ENCODE results near the gene ARAP1. TPM values are rescaled to one million over a fixed set of nuclear protein-coding genes. Genes with fewer than 3 reads are reported as not detected.

Gene ARAP1
- total and polyA plus RNA-seq, 8 donors: 21.5 to 73.5 (median 37.9) TPM

DNA sequence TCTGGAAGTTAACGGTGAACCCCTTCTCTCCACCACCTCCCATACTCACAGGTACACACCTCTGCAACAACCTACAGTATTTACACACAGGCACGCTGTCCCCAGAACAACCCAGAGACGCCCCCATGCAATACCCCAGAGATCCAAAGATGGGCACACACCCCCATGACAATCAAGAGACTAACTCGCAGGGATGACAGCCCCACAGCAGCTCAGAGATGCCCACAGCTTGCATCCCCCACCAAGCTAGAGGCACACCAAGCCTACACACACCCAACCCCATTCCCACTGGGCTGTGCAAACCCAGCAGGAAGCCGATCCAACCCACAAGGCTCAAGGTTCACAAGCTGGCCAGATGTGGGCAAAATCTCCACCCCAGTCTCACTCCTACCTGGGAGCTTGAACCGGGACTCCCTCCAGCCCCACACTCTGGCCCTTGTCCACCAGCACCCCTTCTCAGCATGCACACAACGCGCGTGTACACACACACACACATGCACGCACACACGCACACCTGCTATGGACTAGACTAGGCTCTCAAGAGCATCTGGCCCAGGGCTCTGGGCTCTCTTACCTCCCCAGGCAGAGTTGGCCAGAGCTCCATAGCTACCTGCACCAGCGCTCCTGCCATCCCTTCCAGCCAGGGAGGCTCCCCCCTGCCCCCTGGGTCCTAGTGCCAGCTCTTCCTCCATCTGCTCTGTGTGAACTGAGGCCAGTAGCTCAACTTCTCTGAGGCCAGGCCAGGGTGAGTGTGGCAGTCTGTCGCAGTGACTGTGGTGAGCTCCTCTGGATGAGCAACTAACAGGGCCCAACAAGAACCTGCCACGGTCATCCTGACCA lies 30.1 kb upstream of the ARAP1 start:
- no peaks in the 10 kb centered on the region for H3K9me3 ChIP-seq
- WGBS, 2 donors: 20 to 25% methylated on average over 14 of the region's 14 CpGs
- intact Hi-C loops (cut with DNase I): loop anchor here in 1 of 3 donors (10.0 kb wide), 1 partner anchor 58 kb away; no protein-coding TSS in a partner anchor
- no peaks in the 10 kb centered on the region for H3K27me3 ChIP-seq
- no peaks in the 10 kb centered on the region for H3K36me3 ChIP-seq
- peak in 5 of 6 donors; percentile 54 to 74 (median 56) for DNase-seq
- peak overlapping the region in 3 of 4 donors; percentile 50 to 93 (median 79) for H3K27ac ChIP-seq
- no peak for FAIRE-seq
- TF ChIP-seq, protein P1, sequence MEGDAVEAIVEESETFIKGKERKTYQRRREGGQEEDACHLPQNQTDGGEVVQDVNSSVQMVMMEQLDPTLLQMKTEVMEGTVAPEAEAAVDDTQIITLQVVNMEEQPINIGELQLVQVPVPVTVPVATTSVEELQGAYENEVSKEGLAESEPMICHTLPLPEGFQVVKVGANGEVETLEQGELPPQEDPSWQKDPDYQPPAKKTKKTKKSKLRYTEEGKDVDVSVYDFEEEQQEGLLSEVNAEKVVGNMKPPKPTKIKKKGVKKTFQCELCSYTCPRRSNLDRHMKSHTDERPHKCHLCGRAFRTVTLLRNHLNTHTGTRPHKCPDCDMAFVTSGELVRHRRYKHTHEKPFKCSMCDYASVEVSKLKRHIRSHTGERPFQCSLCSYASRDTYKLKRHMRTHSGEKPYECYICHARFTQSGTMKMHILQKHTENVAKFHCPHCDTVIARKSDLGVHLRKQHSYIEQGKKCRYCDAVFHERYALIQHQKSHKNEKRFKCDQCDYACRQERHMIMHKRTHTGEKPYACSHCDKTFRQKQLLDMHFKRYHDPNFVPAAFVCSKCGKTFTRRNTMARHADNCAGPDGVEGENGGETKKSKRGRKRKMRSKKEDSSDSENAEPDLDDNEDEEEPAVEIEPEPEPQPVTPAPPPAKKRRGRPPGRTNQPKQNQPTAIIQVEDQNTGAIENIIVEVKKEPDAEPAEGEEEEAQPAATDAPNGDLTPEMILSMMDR (IDR thresholded peaks at IDR 0.05): no peak
- H3K4me3 ChIP-seq: peak overlapping the region; percentile 26 to 77 (median 63)
- H3K4me1 ChIP-seq: peaks cover 19 to 47% (median 32%) of the 10 kb centered on the region in 3 donors
- ATAC-seq: peak in 3 of 4 donors; percentile 21 to 24 (median 23)

DNA sequence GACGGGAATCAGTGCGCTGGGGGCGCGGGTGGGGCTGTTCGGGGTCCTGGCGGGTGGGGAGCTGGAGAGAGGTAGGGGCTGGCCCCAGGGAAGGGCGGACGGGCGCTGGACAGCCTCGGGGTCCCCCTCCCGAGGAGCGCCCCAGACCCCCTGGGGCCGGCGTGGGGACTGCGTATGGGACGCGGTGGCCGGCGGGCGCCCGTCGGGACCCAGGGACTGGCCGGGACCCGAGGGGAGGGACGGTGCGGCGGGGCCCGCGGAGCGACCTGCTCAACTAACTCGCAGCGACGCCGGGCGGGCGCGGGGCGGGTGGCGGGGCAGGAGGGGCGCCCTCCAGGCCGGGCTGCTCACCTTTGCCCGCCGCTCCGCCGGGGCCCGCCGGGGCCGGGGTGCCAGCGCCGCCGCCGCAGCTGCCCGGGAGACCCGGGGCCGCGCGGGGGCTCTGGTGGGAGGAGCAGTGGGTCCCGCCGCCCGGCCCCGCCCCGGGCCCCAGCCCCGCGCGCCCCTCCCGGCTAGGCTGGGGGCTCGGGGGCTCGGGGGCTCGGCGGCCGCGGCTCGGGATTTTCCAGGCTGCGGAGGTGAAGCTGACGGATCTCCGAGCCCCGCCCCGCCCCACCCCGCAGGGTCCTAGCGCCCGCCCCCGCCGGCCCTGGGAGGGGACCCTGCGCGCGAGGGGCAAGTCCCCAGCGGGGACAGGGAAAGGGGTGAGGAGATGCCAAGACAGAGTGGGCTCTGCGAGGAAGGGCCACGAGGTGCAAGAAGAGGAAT lies 29.3 kb upstream of the ARAP1 start:
- Histone ChIP-seq H3K27me3 (no peaks in the 10 kb centered on the region), H3K36me3 (no peaks in the 10 kb centered on the region), H3K4me1 (peaks cover 26 to 47% (median 37%) of the 10 kb centered on the region in 3 donors), H3K9me3 (no peaks in the 10 kb centered on the region), H3K4me3 (peak overlapping the region; percentile 53 to 77 (median 72)), H3K27ac (peak overlapping the region; percentile 66 to 93 (median 82))
- TF ChIP-seq, protein P1 (IDR thresholded peaks at IDR 0.05): no peak
- DNase-seq: peak in 5 of 6 donors; percentile 47 to 81 (median 65)
- intact Hi-C loops (cut with DNase I): loop anchor here in 1 of 3 donors (10.0 kb wide), 1 partner anchor 57 kb away; no protein-coding TSS in a partner anchor
- 2% methylated on average over 45 to 88 of the region's 89 CpGs for WGBS, 2 donors
- ATAC-seq: peak; percentile 15 to 29 (median 20)
- no peak for FAIRE-seq

DNA sequence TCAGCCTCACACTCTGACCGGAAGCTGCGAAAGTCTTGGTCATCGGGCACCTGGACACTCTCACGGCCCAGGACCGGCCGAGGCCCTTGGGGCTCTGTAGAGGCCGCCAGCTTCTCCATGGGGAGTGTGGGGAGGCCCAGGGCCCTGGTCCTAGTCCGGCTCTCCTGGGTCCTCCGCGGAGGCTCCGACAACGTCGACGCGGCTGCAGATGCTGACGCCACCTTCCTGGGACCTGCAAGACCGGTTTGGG lies 28.8 kb upstream of the ARAP1 start:
- TF ChIP-seq, protein P1 (IDR thresholded peaks at IDR 0.05): no peak
- no peak for FAIRE-seq
- Histone ChIP-seq H3K27ac (peak overlapping the region; percentile 66 to 93 (median 82)), H3K9me3 (no peaks in the 10 kb centered on the region), H3K4me1 (peaks cover 26 to 48% (median 37%) of the 10 kb centered on the region in 3 donors), H3K36me3 (no peaks in the 10 kb centered on the region), H3K4me3 (peak overlapping the region; percentile 53 to 77 (median 72)), H3K27me3 (no peaks in the 10 kb centered on the region)
- peak; percentile 71 to 89 (median 80) for DNase-seq
- WGBS, 2 donors: 5 to 8% methylated on average over 17 of the region's 17 CpGs
- peak; percentile 3 to 22 (median 11) for ATAC-seq
- intact Hi-C loops (cut with DNase I): loop anchor here in 1 of 3 donors (10.0 kb wide), 1 partner anchor 56 kb away; no protein-coding TSS in a partner anchor

DNA sequence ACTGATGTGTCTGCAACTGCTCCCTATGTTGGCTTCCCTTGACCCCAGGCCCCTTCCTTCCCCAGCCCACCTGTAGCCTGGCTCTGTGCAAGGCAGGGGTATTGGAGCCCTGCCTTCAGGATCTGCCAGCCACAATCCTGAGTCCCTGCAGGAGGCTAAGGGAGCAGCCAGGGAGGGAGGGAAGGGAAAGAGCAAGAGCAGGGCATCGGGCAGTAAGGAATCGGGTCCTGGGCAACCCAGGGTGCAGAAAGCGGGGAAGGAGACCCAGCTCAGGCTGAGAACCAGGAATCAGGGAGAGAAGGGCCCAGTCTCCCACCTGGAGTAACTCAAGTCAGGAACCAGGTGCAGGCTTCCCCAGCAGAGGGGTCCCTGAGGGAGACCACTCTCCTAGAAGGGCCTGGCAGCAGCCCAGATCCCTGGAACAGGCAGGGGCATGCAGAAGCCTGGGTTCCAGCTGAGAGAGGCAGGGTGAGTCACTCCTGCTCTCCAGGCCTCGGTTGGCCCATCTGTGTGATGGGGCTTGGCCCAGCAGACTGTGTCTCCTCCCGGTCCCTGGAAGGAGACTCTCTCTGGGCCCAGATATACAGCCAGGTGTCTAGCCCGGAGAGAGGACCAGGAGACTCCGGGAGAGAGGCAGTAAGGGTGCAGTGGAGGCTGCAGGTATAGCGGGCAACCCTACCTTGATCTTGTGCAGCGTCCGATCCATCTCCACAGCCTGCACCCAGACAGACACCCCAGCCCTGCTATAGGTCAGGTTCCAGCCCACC lies 28.3 kb upstream of the ARAP1 start:
- TF ChIP-seq, protein P1 (IDR thresholded peaks at IDR 0.05): no peak
- intact Hi-C loops (cut with DNase I): loop anchor here in 1 of 3 donors (10.0 kb wide), 1 partner anchor 56 kb away; no protein-coding TSS in a partner anchor
- ATAC-seq (no peak), DNase-seq (peak in 3 of 6 donors; percentile 46 to 83 (median 68)), FAIRE-seq (no peak)
- 13 to 14% methylated on average over 9 to 10 of the region's 10 CpGs for WGBS, 2 donors
- no peaks in the 10 kb centered on the region for H3K27me3 ChIP-seq
- H3K36me3 ChIP-seq: no peaks in the 10 kb centered on the region
- peak overlapping the region; percentile 66 to 93 (median 82) for H3K27ac ChIP-seq
- H3K4me3 ChIP-seq: peak overlapping the region; percentile 53 to 77 (median 72)
- no peaks in the 10 kb centered on the region for H3K9me3 ChIP-seq
- H3K4me1 ChIP-seq: peaks cover 30 to 53% (median 40%) of the 10 kb centered on the region in 3 donors

All from pancreas (tissue), 10 donors.